GM12801 (cell line): Measurements from ENCODE around the gene ATRIP.

ENCODE experiments used
- TF ChIP-seq, protein P1 (sequence below): IDR thresholded peaks from one replicate; pipeline ENCODE4 v1.5.1; 2011; ENCODE audit warnings: control low read depth; ENCODE audit not compliant: insufficient read length; ENCODE audit errors: extremely low read depth

Gene ATRIP

DNA sequence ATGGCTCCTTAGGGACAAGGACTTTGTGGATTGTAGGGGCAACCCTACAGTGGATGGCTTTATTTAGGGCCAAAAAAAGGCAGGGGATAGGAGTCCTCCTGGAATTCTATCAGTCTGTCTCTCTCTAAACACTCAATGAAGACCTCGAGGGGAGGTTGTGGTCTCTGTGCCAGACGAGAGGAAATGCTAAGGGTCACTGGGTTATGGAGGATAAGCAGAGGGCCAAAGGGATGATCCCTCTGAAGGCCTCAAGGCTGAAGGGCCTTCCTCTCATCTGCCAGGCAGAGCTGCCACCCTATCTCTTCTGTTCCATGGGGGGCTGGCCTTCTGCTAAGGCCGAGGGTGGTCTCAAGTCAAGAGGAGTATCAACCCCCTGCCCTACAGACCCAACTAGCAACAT, 43.6 kb upstream of the ATRIP start:
- TF ChIP-seq, protein P1, sequence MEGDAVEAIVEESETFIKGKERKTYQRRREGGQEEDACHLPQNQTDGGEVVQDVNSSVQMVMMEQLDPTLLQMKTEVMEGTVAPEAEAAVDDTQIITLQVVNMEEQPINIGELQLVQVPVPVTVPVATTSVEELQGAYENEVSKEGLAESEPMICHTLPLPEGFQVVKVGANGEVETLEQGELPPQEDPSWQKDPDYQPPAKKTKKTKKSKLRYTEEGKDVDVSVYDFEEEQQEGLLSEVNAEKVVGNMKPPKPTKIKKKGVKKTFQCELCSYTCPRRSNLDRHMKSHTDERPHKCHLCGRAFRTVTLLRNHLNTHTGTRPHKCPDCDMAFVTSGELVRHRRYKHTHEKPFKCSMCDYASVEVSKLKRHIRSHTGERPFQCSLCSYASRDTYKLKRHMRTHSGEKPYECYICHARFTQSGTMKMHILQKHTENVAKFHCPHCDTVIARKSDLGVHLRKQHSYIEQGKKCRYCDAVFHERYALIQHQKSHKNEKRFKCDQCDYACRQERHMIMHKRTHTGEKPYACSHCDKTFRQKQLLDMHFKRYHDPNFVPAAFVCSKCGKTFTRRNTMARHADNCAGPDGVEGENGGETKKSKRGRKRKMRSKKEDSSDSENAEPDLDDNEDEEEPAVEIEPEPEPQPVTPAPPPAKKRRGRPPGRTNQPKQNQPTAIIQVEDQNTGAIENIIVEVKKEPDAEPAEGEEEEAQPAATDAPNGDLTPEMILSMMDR = no peak

DNA sequence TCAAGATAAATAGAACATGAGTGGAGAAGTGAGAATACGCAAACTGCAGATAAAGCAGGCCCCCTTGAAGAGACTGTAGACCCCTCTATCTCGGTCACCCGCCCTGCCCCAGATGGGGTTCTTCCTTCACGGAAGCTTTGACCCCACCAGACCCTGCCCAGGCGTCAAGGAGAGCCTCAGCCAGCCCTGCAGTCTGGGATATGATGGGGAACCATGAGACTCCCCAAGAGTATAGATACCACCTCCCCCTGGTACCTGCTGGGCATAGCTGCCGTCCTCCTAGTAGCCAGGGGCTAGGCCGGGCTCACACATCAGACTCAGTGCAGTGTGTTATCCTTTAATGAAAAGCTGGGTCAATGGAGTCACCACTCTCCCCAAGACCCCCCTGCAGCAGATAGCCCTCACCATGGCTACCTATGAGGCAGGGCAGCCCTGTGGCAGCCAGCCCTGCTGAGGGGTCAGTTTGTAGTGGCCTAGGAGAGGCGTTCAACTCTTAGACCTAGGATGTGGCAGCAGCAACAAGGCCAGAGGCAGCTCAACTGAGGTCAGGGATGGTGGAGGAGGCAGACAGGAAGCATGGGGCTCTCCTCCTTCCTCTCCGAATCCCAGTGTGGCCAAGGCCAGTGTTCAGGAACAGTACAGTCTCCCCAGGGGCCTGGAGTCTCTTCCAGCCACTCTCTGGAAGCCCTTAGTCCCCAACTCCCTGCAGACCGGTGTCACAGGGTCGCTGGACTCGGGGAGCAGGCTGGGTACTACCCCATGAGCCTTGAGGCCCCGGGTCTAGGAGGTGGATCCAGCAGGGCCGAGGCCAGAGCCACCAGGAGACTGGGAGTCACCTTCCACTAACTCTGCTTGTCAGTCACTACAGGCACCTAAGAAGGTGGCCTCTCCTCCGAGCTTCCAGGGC, 42.8 kb upstream of the ATRIP start:
- TF ChIP-seq, protein P1 = no peak

DNA sequence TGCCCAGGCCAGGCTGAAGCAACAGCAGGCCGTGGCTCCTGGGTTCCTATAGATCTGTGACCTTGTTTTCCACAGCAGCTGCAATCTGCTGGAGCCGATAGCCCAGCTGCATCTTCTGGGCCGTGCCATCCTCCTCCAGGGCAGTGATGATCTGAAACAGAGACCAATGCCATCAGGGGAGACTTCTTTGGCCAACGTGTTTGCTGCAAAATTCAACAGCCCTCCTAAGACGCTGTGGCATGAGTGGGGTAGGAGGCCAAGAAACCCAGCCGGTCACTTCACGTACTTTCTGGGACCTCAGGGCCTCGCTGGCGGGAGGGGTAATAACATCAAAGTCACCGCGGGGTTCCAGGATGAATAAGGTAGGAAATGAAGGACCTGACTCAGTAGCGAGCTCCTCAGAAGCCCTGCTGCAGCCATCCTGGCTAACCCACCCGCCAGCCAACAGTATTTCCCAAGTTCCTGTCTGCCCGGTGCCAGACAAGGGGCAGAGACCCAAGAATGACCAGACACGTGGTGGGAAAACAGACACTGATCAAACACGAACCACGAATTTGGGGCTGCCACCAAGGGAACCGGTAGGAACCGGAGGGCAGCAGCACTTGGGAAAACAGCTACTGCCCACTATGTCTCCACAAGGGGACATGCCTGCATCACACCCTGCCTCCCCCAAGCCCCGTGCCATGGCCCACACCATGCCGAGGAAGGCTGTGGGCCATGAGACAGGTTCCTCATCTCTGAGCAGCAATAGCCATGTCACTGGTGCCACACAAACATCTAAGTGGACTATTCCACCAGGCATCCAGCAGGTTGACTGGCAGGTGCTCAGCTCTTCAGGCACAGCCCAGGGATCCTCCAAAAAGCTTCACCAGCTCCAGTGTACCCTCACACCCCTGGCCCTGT, 41.8 kb upstream of the ATRIP start:
- TF ChIP-seq, protein P1 = no peak

DNA sequence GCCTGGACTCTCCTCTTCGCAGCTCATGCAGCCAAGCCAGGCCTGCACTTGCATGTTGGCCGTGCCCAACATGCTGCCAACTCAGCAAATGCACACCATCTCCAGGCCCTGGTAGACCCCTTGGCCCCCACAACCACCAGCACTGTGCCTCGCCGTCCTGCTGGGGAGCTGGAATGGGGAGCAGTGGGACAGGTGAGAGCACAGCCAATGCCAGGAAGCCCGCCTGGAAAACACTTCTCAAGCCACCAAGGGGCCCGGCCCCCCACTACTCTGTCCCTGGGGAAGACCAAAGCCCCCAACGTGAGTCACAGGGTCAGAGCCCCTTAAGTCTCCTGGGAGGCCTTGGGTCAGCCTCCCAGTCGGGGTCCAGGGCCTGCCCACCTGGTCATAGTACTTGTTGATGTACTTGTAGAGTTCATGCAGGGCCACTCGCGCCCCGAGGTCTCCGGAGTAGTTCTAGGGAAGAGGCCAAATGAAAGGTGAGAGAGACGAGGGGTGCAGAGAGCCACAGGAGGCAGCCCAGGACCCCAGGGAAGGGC, 41.1 kb upstream of the ATRIP start:
- TF ChIP-seq, protein P1 = no peak

DNA sequence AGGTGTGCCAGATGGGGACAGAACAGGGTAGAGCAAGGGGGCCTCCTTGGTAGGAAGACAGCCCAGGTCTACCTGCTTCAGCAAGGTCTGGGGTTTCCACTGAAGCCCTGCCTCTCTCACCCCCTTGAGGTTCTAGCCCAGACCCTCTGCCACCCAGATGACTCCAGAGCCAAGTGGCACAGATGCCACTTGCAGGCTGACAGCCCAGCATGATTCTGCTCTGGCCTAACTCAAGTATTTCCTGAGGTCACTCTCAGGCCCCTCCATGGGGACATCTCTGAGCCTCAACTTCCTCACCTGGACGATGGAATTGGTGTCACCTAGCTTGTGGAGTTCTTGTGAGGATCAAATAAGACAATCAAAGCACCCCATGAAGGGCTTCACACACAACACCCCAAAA, 40.6 kb upstream of the ATRIP start:
- TF ChIP-seq, protein P1 = no peak

DNA sequence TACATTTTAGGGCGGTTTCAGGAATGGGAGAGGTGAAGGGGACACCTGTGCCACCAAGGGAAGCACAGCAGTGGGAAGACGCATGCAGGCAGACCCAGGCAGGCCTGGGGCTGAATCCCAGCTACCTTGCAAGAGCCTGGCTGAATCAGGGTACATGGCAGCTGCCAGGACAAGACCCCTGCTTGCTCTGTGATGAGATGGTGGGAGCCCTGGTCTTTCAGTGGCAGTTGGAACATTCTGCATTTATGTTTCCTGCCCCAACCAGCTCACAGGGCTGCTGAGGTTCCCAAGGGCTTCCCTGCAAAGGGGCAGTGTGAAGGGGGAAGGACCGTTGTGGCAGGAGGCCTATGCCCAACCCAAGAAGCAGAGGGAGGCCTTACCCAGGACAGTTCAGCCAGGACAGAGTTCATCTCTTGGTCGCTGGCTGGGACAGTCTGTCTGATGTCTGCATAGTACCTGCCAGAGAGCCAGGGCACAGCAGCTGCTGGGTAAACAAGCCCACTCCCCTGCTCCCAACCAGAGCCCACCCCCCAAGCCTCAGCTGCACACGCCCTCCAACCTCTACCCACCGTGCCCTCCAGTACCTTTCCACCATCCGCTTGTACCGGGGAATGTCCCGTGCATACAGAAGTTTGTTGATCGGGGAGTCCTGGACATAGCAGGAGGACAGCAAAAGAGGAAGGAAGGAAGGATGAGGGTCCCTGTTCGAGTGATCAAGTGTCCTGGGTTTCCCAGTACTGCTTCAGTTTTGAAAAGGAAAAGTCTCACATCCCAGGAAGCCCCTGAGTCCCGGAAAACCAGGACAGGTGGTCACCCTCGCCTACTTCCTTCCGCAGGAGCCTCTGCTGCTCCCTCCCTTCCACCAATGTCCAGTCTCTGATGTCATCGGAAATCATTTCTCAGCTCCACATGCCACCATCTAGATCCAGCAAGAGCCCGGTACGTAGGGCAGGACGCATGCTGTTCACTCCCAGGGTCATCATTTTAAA, 39.8 kb upstream of the ATRIP start:
- TF ChIP-seq, protein P1 = no peak
